Keratinocyte (primary cell): ENCODE data around the gene MYPOP. TPM values are rescaled to one million over a fixed set of nuclear protein-coding genes. Genes with fewer than 3 reads are reported as not detected.

Experiments used
- DNase-seq: peaks from one replicate; pipeline ENCODE4 v3.0.0-alpha.2; 2011; ENCODE audit warnings: low read depth, missing footprints, low spot score
- FAIRE-seq: peaks from 2 replicates; lab custom pipeline; 2011; peaks lifted over from hg19 to GRCh38; lab: Jason Lieb, UNC
- H2AFZ ChIP-seq: 2 replicates; pipeline ENCODE4 v1.6.0; 2012; ENCODE audit warnings: low read length, control low read depth, inconsistent platforms; ENCODE audit not compliant: control insufficient read depth
- H3K27ac ChIP-seq: 2 replicates; pipeline ENCODE4 v1.5.1; 2011; ENCODE audit warnings: low read length; ENCODE audit not compliant: control insufficient read depth, insufficient read depth
- H3K27me3 ChIP-seq: 3 replicates; pipeline ENCODE4 v1.6.0; 2011; ENCODE audit warnings: low read length; ENCODE audit not compliant: control insufficient read depth, insufficient read depth; ENCODE audit errors: extremely low read depth
- H3K36me3 ChIP-seq, 2 experiments: 2 replicates in 1 of 2; 3 replicates in 1 of 2; pipeline ENCODE4 v1.5.1; 2011; ENCODE audit warnings: low read length in 2 of 2, mild to moderate bottlenecking in 1 of 2; ENCODE audit not compliant: control insufficient read depth in 2 of 2, insufficient read depth in 2 of 2; ENCODE audit errors: extremely low read depth in 1 of 2
- H3K4me1 ChIP-seq: 3 replicates; pipeline ENCODE4 v1.5.1; 2011; ENCODE audit warnings: low read length; ENCODE audit not compliant: control insufficient read depth, insufficient read depth; ENCODE audit errors: extremely low read depth
- H3K4me2 ChIP-seq: 3 replicates; pipeline ENCODE4 v1.6.0; 2011; ENCODE audit warnings: low read depth, low read length; ENCODE audit not compliant: control insufficient read depth, insufficient read depth; ENCODE audit errors: extremely low read depth
- H3K4me3 ChIP-seq, 3 experiments: fragments of 200-600 bp in 1 of 3; sonication (generic) in 1 of 3; 2 replicates in 2 of 3; 3 replicates in 1 of 3; pipeline ENCODE4 v1.5.1; 2011 to 2016; ENCODE audit warnings: low read length in 3 of 3, mild to moderate bottlenecking in 3 of 3, control low read depth in 2 of 3, inconsistent platforms in 1 of 3, low read depth in 1 of 3, mixed read lengths in 1 of 3, mixed run types in 1 of 3, moderate library complexity in 1 of 3; ENCODE audit not compliant: control insufficient read depth in 2 of 3, insufficient read depth in 2 of 3; ENCODE audit errors: extremely low read depth in 1 of 3
- H3K79me2 ChIP-seq: 2 replicates; pipeline ENCODE4 v1.6.0; 2012; ENCODE audit warnings: low read length; ENCODE audit not compliant: control insufficient read depth, insufficient read depth
- H3K9ac ChIP-seq: 3 replicates; pipeline ENCODE4 v1.6.0; 2011; ENCODE audit warnings: low read length; ENCODE audit not compliant: control insufficient read depth, insufficient read depth; ENCODE audit errors: extremely low read depth
- H3K9me1 ChIP-seq: 3 replicates; pipeline ENCODE4 v1.6.0; 2011; ENCODE audit warnings: low read length; ENCODE audit not compliant: control insufficient read depth, insufficient read depth; ENCODE audit errors: extremely low read depth
- H3K9me3 ChIP-seq: 2 replicates; pipeline ENCODE4 v1.5.1; 2012; ENCODE audit warnings: low read depth, low read length; ENCODE audit not compliant: control insufficient read depth
- H4K20me1 ChIP-seq: 3 replicates; pipeline ENCODE4 v1.6.0; 2011; ENCODE audit warnings: low read length; ENCODE audit not compliant: control insufficient read depth, insufficient read depth; ENCODE audit errors: extremely low read depth
- CTCF ChIP-seq, 3 experiments: IDR thresholded peaks in 1 of 3; conservative IDR thresholded peaks in 1 of 3; optimal IDR thresholded peaks in 1 of 3; 2 replicates in 2 of 3; 3 replicates in 1 of 3; pipeline versions ENCODE3 to v1.5.1; 2011; ENCODE audit warnings: low read length in 3 of 3, mild to moderate bottlenecking in 3 of 3, moderate library complexity in 2 of 3, control low read depth in 1 of 3, inconsistent platforms in 1 of 3; ENCODE audit not compliant: insufficient read depth in 2 of 3; ENCODE audit errors: extremely low read depth in 1 of 3
- EZH2 ChIP-seq: IDR thresholded peaks from one replicate; pipeline ENCODE4 v1.6.1; 2012; ENCODE audit warnings: inconsistent platforms, mild to moderate bottlenecking, low read length, moderate library complexity
- dilution Hi-C: fragments of 300-500 bp; cut with MboI; formaldehyde crosslinking; loops from one replicate; pipeline ENCODE4 v1.7.0; 2020; ENCODE audit warnings: low sequenced_read_pairs; ENCODE audit not compliant: extremely low pct_ligation_motif_present
- polyA plus RNA-seq, 5 experiments: library from polyadenylated mRNA; depleted of rRNA in 3 of 5; stranded (reverse) in 3 of 5; stranded (forward) in 1 of 5; unstranded in 1 of 5; fragments of >200 nt; gene quantifications; 1 replicate in 1 of 5; 2 replicates in 3 of 5; 3 replicates in 1 of 5; pipeline versions ENCODE4 v1.2.1 to v1.2.3, GENCODE V29; 2011 to 2012; ENCODE audit warnings: missing spikeins in 2 of 5, low read depth in 1 of 5, low replicate concordance in 1 of 5

MYPOP gene
- polyA plus RNA-seq, 1 donor (not counting 4 experiments of a cell fraction or from before 2014, with no cell fraction given), result 1.3 TPM

- no peak for TF ChIP-seq CTCF (optimal IDR thresholded peaks at IDR 0.05 in 1 of 3, IDR thresholded peaks at IDR 0.05 in 1 of 3, conservative IDR thresholded peaks at IDR 0.05 in 1 of 3; ENCODE audit: extremely low read depth in 1 of 3, insufficient read depth in 2 of 3, low read length in 3 of 3)
- peak; percentile 79 for TF ChIP-seq EZH2
- Histone ChIP-seq H4K20me1 (no peaks in the 10 kb centered on the region), H3K27me3 (peaks cover 37% of the 10 kb centered on the region), H3K36me3 (peaks cover 3 to 4% of the 10 kb centered on the region in 2 experiments), H3K4me2 (peak overlapping the region; percentile 91), H3K27ac (no peak overlapping the region), H3K9me3 (no peaks in the 10 kb centered on the region), H3K79me2 (peaks cover 31% of the 10 kb centered on the region), H3K4me3 (peak overlapping the region; percentile 58 to 100 (median 94)), H3K9me1 (no peaks in the 10 kb centered on the region), H3K9ac (peak overlapping the region; percentile 33), H2AFZ (peak overlapping the region; percentile 97), H3K4me1 (peaks cover 10% of the 10 kb centered on the region)
- dilution Hi-C loops, result no loop called here
- no peak for FAIRE-seq
- DNase-seq, result no peak
Observed at GRCh38 chr19:45863335-45863839, 39.0 kb downstream of the MYPOP start.

GRCh38 chr19:45862564-45863334 is 39.7 kb downstream of the MYPOP start, which contains the start of gene SYMPK:
Gene SYMPK (minus strand): TSS chr19:45863147. CDS start chr19:45854495, 8,652 bp downstream.
- Histone ChIP-seq H3K4me1 (peaks cover 10% of the 10 kb centered on the region), H2AFZ (peak within 1 kb of the TSS; percentile 97), H3K27me3 (peaks cover 37% of the 10 kb centered on the region), H3K27ac (peak within 1 kb of the TSS; percentile 80), H4K20me1 (no peaks in the 10 kb centered on the region), H3K4me3 (peak within 1 kb of the TSS; percentile 76 to 100 (median 94)), H3K36me3 (peaks cover 7 to 8% of the 10 kb centered on the region in 2 experiments), H3K4me2 (peak within 1 kb of the TSS; percentile 95), H3K9ac (peak within 1 kb of the TSS; percentile 91), H3K79me2 (peaks cover 37% of the 10 kb centered on the region), H3K9me3 (no peaks in the 10 kb centered on the region), H3K9me1 (no peaks in the 10 kb centered on the region)
- TF ChIP-seq EZH2 (no peak), CTCF (optimal IDR thresholded peaks at IDR 0.05 in 1 of 3, IDR thresholded peaks at IDR 0.05 in 1 of 3, conservative IDR thresholded peaks at IDR 0.05 in 1 of 3; ENCODE audit: extremely low read depth in 1 of 3, insufficient read depth in 2 of 3, low read length in 3 of 3) (no peak)
- DNase-seq, result peak; percentile 82
- peak; percentile 83 for FAIRE-seq
- dilution Hi-C loops, result no loop called here
